Measurements from ENCODE around the gene ODAD2. TPM values are rescaled to one million over a fixed set of nuclear protein-coding genes. Genes with fewer than 3 reads are reported as not detected.
A peak's percentile ranks its signal among the peaks of the same experiment; 100 is the strongest.

ODAD2 gene
- total and polyA plus RNA-seq, 2 of the 8 experiments (the other 6 are each of a cell fraction or from before 2014, with no cell fraction given): 0.95 to 4.3 TPM

DNA sequence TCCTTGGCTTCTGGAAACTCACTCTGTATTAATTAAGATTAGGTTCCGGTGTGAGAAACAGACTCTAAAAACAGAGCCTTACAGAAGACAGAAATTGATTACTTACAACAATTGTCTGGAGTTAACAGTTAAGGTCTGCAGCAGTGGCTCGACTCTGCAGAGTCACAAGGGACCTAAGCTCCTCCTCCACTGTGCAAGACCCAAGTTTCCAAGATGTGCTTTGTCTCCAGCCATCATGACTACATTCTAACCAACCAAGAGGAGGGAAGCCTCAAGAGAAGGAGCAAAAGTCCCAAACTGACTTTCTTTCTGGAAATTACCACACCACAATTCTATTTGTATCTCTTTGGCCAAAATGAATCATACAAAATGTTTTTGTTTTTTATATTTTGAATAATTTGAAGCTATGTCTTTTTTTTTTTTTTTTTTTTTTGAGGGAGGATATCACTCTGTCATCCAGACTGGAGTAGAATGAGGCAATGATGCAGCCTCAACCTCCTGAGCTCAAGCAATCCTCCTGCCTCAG lies 14.2 kb upstream of the ODAD2 start:
- DNase-seq (ENCODE audit: low read depth in 1 of 2, low spot score in 2 of 2) (no peak), FAIRE-seq (no peak)
- no peak overlapping the region for H2BK12ac ChIP-seq (ENCODE audit: low read depth, low read length)
- H3K4me2 ChIP-seq (ENCODE audit: insufficient read depth in 1 of 2, low read depth in 2 of 2, low read length in 2 of 2): no peak overlapping the region
- H4K91ac ChIP-seq (replicated peaks; ENCODE audit: insufficient read length, low read length): peak overlapping the region; percentile 51
- no peak overlapping the region for H3K27ac ChIP-seq (ENCODE audit: low read depth, low read length)
- H2BK15ac ChIP-seq (ENCODE audit: low read length): no peak overlapping the region
- no peak overlapping the region for H3K14ac ChIP-seq (ENCODE audit: insufficient read length)
- H4K5ac ChIP-seq (ENCODE audit: insufficient read length, low read depth, low read length): no peak overlapping the region
- no peak overlapping the region for H4K8ac ChIP-seq (ENCODE audit: extremely low read depth, insufficient read depth, low read length)
- ChIA-PET CTCF (ENCODE audit: partially characterized antibody) (no interaction called here), POLR2A (ENCODE audit: partially characterized antibody) (no interaction called here)
- no peaks in the 10 kb centered on the region for H4K20me1 ChIP-seq (replicated peaks in 1 of 2; ENCODE audit: control insufficient read depth in 1 of 2, insufficient read depth in 2 of 2, low read length in 2 of 2)
- no peak overlapping the region for H2BK120ac ChIP-seq (replicated peaks; ENCODE audit: low read depth, low read length)
- H3K4me3 ChIP-seq (ENCODE audit: extremely low read depth in 1 of 4, insufficient read depth in 2 of 4, low read depth in 3 of 4, low read length in 4 of 4): no peak overlapping the region
- H2AFZ ChIP-seq (ENCODE audit: low read length): peak overlapping the region; percentile 67; the same call in 1 of the 2 replicates
- no peak overlapping the region for H3K9ac ChIP-seq (replicated peaks in 1 of 4; ENCODE audit: extremely low read depth in 1 of 4, low read depth in 3 of 4, low read length in 3 of 4)
- H3K9me3 ChIP-seq (ENCODE audit: insufficient read depth in 2 of 2, low read depth in 1 of 2, low read length in 1 of 2): no peaks in the 10 kb centered on the region
- no peaks in the 10 kb centered on the region for H3K79me2 ChIP-seq (ENCODE audit: control insufficient read depth in 1 of 2, insufficient read depth in 2 of 2, low read length in 2 of 2)
- no peak overlapping the region for H3K4ac ChIP-seq (replicated peaks; ENCODE audit: insufficient read length, low read depth, low read length)
- H3K36me3 ChIP-seq (ENCODE audit: control insufficient read depth in 2 of 4, insufficient read depth in 4 of 4, low read length in 3 of 4): no peaks in the 10 kb centered on the region
- H2AK5ac ChIP-seq (ENCODE audit: low read depth, low read length): no peak overlapping the region
- H3K23ac ChIP-seq (ENCODE audit: insufficient read length): no peak overlapping the region
- TF ChIP-seq RBBP5 (IDR thresholded peaks at IDR 0.05; ENCODE audit: borderline replicate concordance, low read depth, low read length): no peak
- TF ChIP-seq SIN3A (conservative IDR thresholded peaks at IDR 0.05 in 1 of 2, IDR thresholded peaks at IDR 0.05 in 1 of 2; ENCODE audit: low read depth in 1 of 2, low read length in 2 of 2): no peak
- TF ChIP-seq EGR1 (IDR thresholded peaks at IDR 0.05; ENCODE audit: borderline replicate concordance, low read depth, low read length): no peak
- no peak for TF ChIP-seq TEAD4 (IDR thresholded peaks at IDR 0.05; ENCODE audit: low read depth, low read length)
- TF ChIP-seq ASH2L (IDR thresholded peaks at IDR 0.05; ENCODE audit: low read length): no peak
- no peak for TF ChIP-seq RNF2 (IDR thresholded peaks at IDR 0.05; ENCODE audit: borderline replicate concordance, low read depth, low read length, missing control alignments, poor library complexity, severe bottlenecking)
- no peak for TF ChIP-seq NRF1 (IDR thresholded peaks at IDR 0.05; ENCODE audit: low read depth, low read length)
- no peak for TF ChIP-seq USF2 (IDR thresholded peaks at IDR 0.05; ENCODE audit: low read length)
- no peak for TF ChIP-seq JUND (IDR thresholded peaks at IDR 0.05; ENCODE audit: low read length)
- no peak for TF ChIP-seq CHD1 (IDR thresholded peaks at IDR 0.05; ENCODE audit: low read depth, low read length)
- TF ChIP-seq KDM5A (IDR thresholded peaks at IDR 0.05; ENCODE audit: low read length): no peak
- no peak for TF ChIP-seq BRCA1 (IDR thresholded peaks at IDR 0.05; ENCODE audit: low read depth, low read length)
- no peak for TF ChIP-seq BACH1 (IDR thresholded peaks at IDR 0.05; ENCODE audit: low read length)
- no peak overlapping the region for H3K18ac ChIP-seq (ENCODE audit: extremely low read depth, low read length)
- WGBS, 2 experiments (ENCODE audit: extremely low coverage in 1 of 2, insufficient coverage in 1 of 2, insufficient read length in 1 of 2, insufficient replicate concordance in 2 of 2, low coverage in 1 of 2, low lambda C conversion rate in 2 of 2, missing lambda C conversion rate in 1 of 2): 89% methylated on average over 2 of the region's 2 CpGs; no CpG with 5 or more reads in 1 of the 2 experiments
- H3K27me3 ChIP-seq (replicated peaks in 1 of 4; ENCODE audit: control insufficient read depth in 3 of 4, extremely low read depth in 1 of 4, insufficient read depth in 3 of 4, low read length in 3 of 4): no peaks in the 10 kb centered on the region
- H3K4me1 ChIP-seq (replicated peaks in 1 of 4; ENCODE audit: control insufficient read depth in 3 of 4, insufficient read depth in 4 of 4, low read length in 3 of 4): no peaks in the 10 kb centered on the region
- no peak overlapping the region for H2BK5ac ChIP-seq (ENCODE audit: low read depth, low read length)
- H3K56ac ChIP-seq (replicated peaks; ENCODE audit: insufficient read length, low read depth, low read length): no peak overlapping the region
- H2BK20ac ChIP-seq (ENCODE audit: low read length): no peak overlapping the region
- no peaks in the 10 kb centered on the region for H3K79me1 ChIP-seq (ENCODE audit: low read depth, low read length)
- H3K23me2 ChIP-seq (ENCODE audit: low read depth, low read length): no peaks in the 10 kb centered on the region

All from H1 (cell line).